ENCODE measurements around the gene TMEM81.

Gene TMEM81, protein sequence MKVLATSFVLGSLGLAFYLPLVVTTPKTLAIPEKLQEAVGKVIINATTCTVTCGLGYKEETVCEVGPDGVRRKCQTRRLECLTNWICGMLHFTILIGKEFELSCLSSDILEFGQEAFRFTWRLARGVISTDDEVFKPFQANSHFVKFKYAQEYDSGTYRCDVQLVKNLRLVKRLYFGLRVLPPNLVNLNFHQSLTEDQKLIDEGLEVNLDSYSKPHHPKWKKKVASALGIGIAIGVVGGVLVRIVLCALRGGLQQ

DNA sequence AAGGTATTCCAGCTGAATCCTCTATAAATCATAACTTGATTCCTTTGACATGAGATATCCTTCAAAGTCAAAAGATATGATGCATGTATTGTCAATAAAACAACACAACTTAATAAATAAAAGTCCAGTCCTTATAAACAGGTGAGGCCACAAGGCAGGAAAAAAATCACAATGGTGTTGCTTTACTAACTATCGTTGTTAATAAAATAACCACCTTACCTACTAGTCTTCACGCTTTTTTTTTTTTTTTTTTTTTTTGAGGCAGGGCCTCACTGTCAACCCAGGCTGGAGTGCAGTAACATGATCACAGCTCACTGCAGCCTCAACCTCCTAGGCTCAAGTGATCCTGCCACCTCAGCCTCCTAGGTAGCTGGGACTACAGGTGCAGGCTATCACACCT lies at the start of gene TMEM81:
TMEM81 (minus strand) TSS at position 101 of the 400 bp plus-strand sequence. CDS start 140 bp downstream, outside the sequence.
- TF ChIP-seq, protein P1, sequence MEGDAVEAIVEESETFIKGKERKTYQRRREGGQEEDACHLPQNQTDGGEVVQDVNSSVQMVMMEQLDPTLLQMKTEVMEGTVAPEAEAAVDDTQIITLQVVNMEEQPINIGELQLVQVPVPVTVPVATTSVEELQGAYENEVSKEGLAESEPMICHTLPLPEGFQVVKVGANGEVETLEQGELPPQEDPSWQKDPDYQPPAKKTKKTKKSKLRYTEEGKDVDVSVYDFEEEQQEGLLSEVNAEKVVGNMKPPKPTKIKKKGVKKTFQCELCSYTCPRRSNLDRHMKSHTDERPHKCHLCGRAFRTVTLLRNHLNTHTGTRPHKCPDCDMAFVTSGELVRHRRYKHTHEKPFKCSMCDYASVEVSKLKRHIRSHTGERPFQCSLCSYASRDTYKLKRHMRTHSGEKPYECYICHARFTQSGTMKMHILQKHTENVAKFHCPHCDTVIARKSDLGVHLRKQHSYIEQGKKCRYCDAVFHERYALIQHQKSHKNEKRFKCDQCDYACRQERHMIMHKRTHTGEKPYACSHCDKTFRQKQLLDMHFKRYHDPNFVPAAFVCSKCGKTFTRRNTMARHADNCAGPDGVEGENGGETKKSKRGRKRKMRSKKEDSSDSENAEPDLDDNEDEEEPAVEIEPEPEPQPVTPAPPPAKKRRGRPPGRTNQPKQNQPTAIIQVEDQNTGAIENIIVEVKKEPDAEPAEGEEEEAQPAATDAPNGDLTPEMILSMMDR (IDR thresholded peaks at IDR 0.05; ENCODE audit: low read depth, low read length) = no peak
- H3K4me3 ChIP-seq (replicated peaks in 1 of 2; ENCODE audit: low read depth in 2 of 2, low read length in 2 of 2) = no peak within 1 kb of the TSS
- DNase-seq (ENCODE audit: low read depth in 2 of 2) = no peak

DNA sequence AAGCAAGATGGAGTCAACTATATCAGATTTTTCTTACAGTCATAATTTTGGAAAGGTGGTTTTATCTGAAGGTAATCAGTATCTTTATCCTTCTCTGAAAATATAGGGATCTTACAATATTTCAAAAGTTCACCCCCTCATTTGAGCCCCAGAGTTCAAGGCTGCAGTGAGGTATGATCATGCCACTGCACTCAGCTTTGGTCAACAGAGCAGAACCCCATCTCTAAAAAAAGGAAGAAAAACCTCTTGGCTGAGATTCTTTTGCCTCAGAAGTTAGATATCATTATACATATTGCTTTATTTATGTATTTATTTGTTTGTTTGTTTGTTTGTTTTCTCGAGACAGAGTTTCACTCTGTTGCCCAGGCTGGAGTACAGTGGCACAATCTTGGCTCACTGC lies 49.0 kb upstream of the TMEM81 start:
- TF ChIP-seq, protein P1 (IDR thresholded peaks at IDR 0.05; ENCODE audit: low read depth, low read length) = no peak
- DNase-seq (ENCODE audit: low read depth in 2 of 2) = no peak
- no peak overlapping the region for H3K4me3 ChIP-seq (replicated peaks in 1 of 2; ENCODE audit: low read depth in 2 of 2, low read length in 2 of 2)

- no peak for DNase-seq (ENCODE audit: low read depth in 2 of 2)
- H3K4me3 ChIP-seq (replicated peaks in 1 of 2; ENCODE audit: low read depth in 2 of 2, low read length in 2 of 2) = no peak overlapping the region
- TF ChIP-seq, protein P1 (IDR thresholded peaks at IDR 0.05; ENCODE audit: low read depth, low read length) = no peak
Observed at GRCh38 chr1:205129447-205130029, 45.3 kb upstream of the TMEM81 start.

GRCh38 chr1:205128050-205128449 lies 43.8 kb upstream of the TMEM81 start:
- H3K4me3 ChIP-seq (replicated peaks in 1 of 2; ENCODE audit: low read depth in 2 of 2, low read length in 2 of 2) = no peak overlapping the region
- TF ChIP-seq, protein P1 (IDR thresholded peaks at IDR 0.05; ENCODE audit: low read depth, low read length) = no peak
- peak in 1 of 2 donors; percentile 8 for DNase-seq (ENCODE audit: low read depth in 2 of 2)

DNA sequence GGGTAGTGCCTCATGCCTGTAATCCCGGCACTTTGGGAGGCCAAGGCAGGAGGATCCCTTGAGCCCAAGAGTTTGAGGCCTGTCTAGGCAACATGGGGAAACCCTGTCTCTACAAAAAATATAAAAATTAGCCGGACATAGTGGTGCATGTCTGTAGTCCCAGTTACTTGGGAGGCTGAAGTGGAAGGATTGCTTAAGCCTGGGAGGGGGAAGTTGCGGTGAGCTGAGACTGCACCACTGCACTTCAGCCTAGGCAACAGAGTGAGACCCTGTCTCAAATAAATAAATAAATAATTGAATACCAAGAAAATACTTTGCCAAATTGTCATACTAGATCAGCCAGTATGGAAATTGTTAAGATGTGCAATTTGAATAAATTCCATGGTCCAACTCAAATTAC lies 43.4 kb upstream of the TMEM81 start:
- DNase-seq (ENCODE audit: low read depth in 2 of 2) = no peak
- TF ChIP-seq, protein P1 (IDR thresholded peaks at IDR 0.05; ENCODE audit: low read depth, low read length) = no peak
- no peak overlapping the region for H3K4me3 ChIP-seq (replicated peaks in 1 of 2; ENCODE audit: low read depth in 2 of 2, low read length in 2 of 2)

DNA sequence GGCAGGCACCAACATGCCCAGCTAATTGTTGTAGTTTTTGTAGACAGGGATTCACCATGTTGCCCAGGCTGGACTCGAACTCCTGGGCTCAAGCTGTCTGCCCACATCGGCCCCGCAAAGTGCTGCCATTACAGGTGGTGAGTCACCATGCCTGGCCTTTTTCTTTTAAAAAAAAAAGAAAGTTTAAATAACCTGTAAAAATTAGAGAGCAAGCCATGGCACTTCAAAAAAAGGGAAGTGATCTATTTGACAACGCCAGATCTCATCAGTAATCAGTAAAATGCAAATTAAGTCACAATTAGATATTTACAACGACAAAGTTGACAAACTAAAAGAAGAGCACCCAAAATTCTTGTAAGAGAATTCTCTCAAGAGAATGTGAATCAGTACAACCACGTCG lies 40.5 kb upstream of the TMEM81 start:
- DNase-seq (ENCODE audit: low read depth in 2 of 2) = no peak
- TF ChIP-seq, protein P1 (IDR thresholded peaks at IDR 0.05; ENCODE audit: low read depth, low read length) = no peak
- H3K4me3 ChIP-seq (replicated peaks in 1 of 2; ENCODE audit: low read depth in 2 of 2, low read length in 2 of 2) = no peak overlapping the region
